HuH-7 (cell line): ENCODE measurements around the gene MGST2.
A peak's percentile ranks its signal among the peaks of the same experiment; 100 is the strongest.

Experiments used
- DNase-seq: peaks from one replicate; pipeline ENCODE4 v3.0.0; 2011; ENCODE audit warnings: low spot score

MGST2 gene

GRCh38 chr4:139709660-139710059 is 44.0 kb downstream of the MGST2 start:
- no peak for DNase-seq

- no peak for DNase-seq
Measured at GRCh38 chr4:139710073-139710472, 44.5 kb downstream of the MGST2 start.

DNA sequence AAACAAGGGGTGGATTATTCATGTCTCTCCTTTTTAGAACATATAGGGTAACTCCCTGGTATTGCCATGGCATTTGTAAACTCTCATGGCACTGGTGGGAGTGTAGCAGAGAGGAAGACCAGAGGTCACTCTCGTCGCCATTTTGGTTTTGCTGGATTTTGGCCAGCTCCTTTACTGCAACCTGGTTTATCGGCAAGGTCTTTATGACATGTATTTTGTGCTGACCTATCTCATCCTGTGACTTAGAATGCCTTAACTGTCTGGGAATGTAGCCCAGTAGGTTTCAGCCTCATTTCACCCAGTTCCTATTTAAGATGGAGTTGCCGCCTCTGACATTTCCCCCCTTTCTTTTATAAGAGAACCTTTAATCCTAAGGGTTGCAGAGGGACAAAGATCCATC is 45.8 kb downstream of the MGST2 start:
- DNase-seq = no peak

DNA sequence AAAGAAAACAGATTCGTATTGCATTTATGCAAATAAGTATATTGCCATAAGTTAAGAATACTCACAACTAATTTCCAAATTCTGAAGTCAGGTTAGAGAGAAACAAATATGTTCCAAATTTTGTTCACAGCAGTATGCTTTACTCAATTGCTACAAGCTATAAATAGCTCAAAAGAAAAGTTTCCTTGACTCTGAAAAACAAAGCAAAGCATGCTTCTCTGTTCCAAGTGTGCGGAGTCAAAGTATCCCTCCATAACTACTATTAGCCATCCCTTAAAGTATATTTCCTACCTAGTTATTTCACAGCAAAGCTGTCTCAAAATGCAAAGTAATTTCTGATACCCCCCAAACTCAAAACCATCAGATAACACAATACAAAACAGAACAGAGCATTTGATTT is 47.3 kb downstream of the MGST2 start:
- no peak for DNase-seq

DNA sequence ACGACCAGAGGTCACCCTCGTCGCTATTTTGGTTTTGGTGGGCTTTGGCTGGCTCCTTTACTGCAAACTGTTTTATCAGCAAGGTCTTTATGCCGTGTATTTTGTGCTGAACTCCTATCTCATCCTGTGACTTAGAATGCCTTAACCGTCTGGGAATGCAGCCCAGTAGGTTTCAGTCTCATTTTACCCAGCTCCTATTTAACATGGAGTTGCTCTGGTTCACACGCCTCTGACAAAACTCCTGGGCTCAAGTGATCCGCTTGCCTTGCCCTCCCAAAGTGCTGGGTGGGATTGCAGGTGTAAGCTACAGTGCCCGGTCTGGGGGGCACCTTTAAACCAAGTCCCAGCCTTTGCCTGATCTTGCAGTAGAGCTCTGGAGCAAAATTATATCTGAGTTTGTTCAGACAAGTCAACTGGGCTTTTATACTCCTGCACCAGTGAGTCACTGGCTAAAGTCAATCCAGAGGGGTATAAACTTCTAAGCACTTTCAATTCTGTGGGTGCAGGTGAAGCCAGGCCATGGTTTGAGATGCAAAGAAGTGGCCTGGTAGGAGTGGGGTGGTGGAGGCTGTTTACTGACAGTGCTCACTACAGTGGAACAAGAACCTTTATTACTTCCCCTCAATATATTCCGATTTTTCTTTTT is 50.2 kb downstream of the MGST2 start:
- DNase-seq = no peak

GRCh38 chr4:139718358-139718757 is 52.7 kb downstream of the MGST2 start:
- no peak for DNase-seq

DNA sequence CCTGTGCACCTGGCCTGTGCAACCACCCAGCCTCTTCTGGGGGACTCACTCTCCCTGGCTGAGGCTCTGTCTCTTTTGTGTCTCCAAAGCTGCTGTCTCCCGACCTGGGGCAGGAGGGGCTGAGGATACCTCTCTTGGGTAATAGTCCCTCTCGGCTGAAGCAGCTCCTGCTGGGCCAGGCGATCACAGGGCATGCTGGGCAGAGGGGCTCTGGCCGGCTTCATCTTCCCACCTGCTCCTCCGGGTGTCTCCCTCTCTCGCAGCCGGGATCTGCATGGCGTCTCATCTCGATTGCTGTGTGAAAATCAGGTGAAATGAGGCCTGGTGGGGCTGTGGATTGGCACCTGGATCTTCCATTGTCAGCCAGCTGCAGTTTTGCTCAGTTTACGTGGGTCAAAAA is 53.2 kb downstream of the MGST2 start:
- no peak for DNase-seq

GRCh38 chr4:139719381-139720101 is 53.9 kb downstream of the MGST2 start:
- DNase-seq = no peak

- DNase-seq = no peak
Measured at GRCh38 chr4:139720806-139721205, 55.2 kb downstream of the MGST2 start.

DNA sequence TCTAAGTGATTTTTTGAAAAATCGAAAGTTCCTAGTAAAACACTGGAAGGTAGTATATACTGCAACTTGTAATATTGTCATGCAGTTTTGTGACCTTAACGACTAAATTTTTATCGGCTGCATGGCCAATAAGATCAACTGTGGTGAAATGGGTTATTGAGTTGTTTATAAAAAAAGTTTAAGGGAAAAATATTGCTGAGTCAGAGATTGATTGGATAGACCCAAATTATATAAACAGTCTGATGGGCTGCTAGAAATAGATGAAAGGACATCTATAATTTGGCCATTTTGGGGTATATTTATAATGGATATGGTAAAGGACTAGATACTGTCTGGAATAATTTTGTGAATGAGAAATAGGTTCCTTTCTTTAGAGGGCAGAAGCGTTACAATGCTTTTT is 56.2 kb downstream of the MGST2 start:
- no peak for DNase-seq

- DNase-seq = no peak
Measured at GRCh38 chr4:139725236-139725635, 59.6 kb downstream of the MGST2 start.

GRCh38 chr4:139726615-139727014 is 61.0 kb downstream of the MGST2 start:
- DNase-seq = no peak

DNA sequence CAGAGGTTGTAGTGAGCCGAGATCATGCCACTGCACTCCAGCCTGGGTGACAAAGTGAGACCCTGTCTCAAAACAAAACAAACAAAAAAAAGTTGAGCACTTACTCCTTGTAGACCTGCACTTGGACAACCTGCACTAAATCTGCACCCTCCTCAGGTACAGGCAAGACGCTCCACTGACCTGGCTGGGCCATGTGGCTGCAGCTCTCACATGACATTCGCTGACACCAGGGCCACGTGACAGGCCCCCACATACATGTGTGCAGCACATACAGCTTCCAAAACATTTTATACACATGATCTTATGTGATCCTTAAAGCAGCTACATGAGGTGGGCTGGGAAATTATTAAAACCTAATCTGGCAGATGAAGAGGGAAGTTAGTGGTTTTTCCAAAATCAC is 62.5 kb downstream of the MGST2 start:
- DNase-seq = no peak

GRCh38 chr4:139728840-139729239 is 63.2 kb downstream of the MGST2 start:
- DNase-seq = no peak

DNA sequence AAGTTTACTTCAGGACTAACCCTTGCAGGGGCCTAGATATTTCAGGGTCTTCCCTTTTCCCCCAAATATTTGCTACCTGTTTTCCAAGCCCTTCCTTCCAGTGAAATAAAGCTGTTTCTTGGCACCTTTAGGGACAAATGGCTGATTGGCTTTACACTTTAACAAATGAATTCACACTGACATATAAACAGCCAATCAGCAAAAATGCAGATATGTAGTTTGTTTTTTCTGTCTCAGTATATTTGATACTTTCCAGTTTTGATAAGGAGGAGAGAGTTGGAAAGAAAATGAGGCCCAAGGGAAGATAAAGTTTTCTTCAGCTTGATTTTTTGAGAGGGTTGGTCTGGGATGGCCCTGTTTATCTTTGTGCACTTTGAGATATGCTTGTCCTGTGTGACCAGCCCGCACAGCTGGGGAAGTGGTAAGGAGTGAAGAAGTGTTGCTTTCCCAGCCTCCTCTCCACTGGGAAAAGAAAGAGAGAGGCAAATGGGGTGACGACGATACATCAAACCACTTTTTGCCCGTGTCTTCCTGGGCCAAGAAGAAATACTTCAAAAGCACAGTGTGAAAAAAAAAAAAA is 67.5 kb downstream of the MGST2 start:
- DNase-seq = no peak

DNA sequence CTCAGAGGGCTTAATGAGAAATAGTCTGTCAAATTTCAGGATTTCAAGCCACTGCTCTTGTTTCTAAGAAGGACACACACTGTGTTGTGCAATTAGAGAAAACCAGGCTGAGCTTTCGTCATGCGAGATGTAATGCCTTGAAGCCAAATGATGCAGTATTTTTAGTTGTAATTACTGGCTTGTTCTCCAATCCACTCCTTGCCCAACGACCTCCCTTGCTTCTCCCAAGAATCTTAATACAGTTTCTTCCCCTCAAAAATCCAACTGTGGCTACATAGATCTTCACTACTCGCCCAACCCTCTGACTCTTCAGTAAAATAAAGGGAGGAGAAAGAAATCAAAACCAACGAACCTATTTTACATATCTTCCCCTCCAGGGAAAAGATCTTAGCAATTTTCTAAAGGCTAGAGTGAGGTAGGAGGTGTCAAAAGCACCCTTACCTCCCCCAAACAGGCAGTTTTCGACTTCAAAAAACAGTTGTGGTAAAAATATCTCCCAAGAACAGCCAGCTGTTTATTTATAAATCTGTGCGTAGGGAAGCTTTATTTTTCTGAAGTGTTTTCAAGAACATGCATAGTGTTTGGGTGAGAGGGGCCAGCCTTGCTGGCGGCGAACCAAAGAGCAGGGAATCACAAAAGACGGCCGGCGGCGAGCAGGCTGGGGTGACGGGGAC is 68.7 kb downstream of the MGST2 start:
- peak; percentile 23 for DNase-seq

DNA sequence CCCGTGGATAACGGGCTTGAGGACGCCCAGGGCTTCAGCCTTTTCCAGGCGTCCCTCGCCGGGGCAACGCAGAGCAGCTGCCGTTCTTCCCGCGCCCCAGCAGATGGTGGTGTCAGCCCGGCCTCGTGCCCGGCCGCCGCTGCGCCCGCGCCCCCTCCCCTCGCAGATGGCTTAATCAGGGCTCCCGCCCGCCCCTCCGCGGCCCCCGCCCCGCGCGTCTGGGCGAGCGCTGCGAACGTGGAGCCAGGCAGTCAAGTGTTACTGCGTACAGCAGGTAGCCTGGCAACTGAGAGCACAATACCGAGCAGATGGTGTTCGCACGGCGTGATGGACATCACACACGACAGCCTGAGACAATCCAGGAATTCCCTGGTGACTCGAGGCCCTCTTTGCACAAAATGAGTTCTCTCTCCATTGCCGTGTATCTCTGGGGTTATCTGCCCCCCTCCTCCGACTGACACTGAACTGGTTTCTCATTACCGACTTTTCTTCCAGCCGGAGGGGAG is 69.3 kb downstream of the MGST2 start:
- peak; percentile 85 for DNase-seq

GRCh38 chr4:139735381-139736273 is 70.0 kb downstream of the MGST2 start:
- DNase-seq = peak; percentile 40

DNA sequence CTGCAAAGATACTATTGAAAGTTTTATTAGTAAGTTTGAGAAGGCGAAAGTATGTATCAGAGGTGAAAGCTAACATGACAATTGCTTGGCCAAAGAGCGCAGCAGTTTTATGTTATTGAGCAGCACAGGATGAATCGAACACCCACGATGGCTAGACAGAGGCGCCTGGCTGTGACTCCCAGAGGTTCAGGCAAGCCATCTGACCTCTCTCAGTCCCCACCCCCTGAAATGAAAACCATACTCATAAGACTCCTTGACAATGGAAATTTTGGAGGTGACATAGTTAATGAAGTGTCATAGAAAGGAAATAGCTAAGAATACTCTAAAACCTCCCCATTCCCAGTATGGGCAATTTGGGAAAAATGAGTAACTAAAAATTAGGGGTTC is 70.6 kb downstream of the MGST2 start:
- DNase-seq = no peak

GRCh38 chr4:139736661-139737060 is 71.0 kb downstream of the MGST2 start:
- no peak for DNase-seq

DNA sequence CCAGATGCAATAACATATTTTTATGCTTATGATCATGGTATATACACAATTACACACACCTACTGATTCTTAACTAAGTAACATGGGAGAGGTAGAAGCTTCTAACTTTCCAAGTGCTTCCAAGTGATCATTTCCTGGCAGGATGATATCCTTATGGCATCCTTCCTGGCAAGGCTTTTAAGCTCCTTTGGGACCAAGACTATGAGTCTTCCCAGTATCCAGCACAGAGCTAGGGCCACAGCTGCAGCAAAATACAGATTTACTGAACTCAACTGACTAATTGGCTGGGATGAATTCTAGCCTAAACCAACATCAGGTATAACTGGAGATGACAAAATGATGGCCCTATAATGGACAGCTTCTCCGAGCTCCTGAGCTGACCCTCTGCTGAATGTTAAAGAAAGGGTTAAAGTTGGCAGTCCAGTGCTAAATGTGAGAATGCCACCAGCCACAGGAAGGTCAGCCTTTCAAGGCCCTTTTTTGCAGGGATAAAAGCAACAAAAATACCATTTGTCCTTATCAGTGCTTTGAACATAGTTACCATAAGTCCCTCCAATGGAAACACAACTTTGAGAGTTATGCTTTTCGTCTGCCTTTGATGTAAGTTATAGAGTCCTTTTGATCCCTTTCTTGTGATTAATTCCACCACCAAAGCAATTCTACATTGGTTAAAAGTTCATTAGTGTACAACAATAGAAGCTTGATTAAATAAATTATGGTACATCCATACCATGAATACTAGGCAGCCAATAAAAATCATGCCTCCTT is 73.4 kb downstream of the MGST2 start:
- no peak for DNase-seq
